H9 (cell line): Measurements from ENCODE around the gene GRK1. TPM values are rescaled to one million over a fixed set of nuclear protein-coding genes. Genes with fewer than 3 reads are reported as not detected.

Experiments
- DNase-seq: peaks from one replicate; pipeline ENCODE4 v3.0.0-alpha.2; 2017
- H2AFZ ChIP-seq: one replicate; pipeline ENCODE4 v1.6.1; 2013; ENCODE audit warnings: mild to moderate bottlenecking, low read length, control low read depth, moderate library complexity
- H2AK5ac ChIP-seq: 2 replicates; pipeline ENCODE4 v1.6.1; 2013; ENCODE audit warnings: low read length, control low read depth, mixed read lengths; ENCODE audit not compliant: insufficient read length
- H2BK120ac ChIP-seq: one replicate; pipeline ENCODE4 v1.6.1; 2013; ENCODE audit warnings: low read depth, mild to moderate bottlenecking, low read length, control low read depth, inconsistent platforms; ENCODE audit not compliant: poor library complexity, severe bottlenecking
- H2BK12ac ChIP-seq: 2 replicates; pipeline ENCODE4 v1.6.1; 2013; ENCODE audit warnings: low read length, control low read depth, mixed read lengths, low read depth; ENCODE audit not compliant: insufficient read length
- H2BK15ac ChIP-seq: 2 replicates; pipeline ENCODE4 v1.6.1; 2013; ENCODE audit warnings: low read depth, low read length, control low read depth
- H2BK20ac ChIP-seq: one replicate; pipeline ENCODE4 v1.6.1; 2013; ENCODE audit warnings: low read depth, mild to moderate bottlenecking, low read length, control low read depth, inconsistent platforms; ENCODE audit not compliant: poor library complexity, severe bottlenecking
- H2BK5ac ChIP-seq: 2 replicates; pipeline ENCODE4 v1.6.1; 2013; ENCODE audit warnings: low read length, control low read depth, mixed read lengths; ENCODE audit not compliant: insufficient read length
- H3K14ac ChIP-seq: 2 replicates; pipeline ENCODE4 v1.6.1; 2013; ENCODE audit warnings: low read length, control low read depth; ENCODE audit not compliant: insufficient read depth
- H3K18ac ChIP-seq: 2 replicates; pipeline ENCODE4 v1.6.1; 2013; ENCODE audit warnings: low read depth, mild to moderate bottlenecking, mixed read lengths, low read length, control low read depth; ENCODE audit not compliant: insufficient read length
- H3K23ac ChIP-seq: 2 replicates; pipeline ENCODE4 v1.6.1; 2013; ENCODE audit warnings: low read length, control low read depth, mixed read lengths, low read depth; ENCODE audit not compliant: insufficient read length
- H3K23me2 ChIP-seq: 2 replicates; pipeline ENCODE4 v1.6.1; 2013; ENCODE audit warnings: low read depth, mild to moderate bottlenecking, mixed read lengths, low read length, control low read depth; ENCODE audit not compliant: insufficient read length, poor library complexity, severe bottlenecking
- H3K27ac ChIP-seq: 2 replicates; pipeline ENCODE4 v1.5.1; 2013; ENCODE audit warnings: low read length, control low read depth, mixed read lengths, low read depth; ENCODE audit not compliant: insufficient read length
- H3K27me3 ChIP-seq: 2 replicates; pipeline ENCODE4 v1.6.1; 2013; ENCODE audit warnings: low read length, control low read depth, inconsistent platforms; ENCODE audit not compliant: insufficient read depth
- H3K4ac ChIP-seq: 2 replicates; pipeline ENCODE4 v1.6.1; 2013; ENCODE audit warnings: low read depth, mild to moderate bottlenecking, control low read depth, inconsistent platforms, low read length, moderate library complexity
- H3K4me1 ChIP-seq: 2 replicates; pipeline ENCODE4 v1.6.1; 2013; ENCODE audit warnings: low read length, control low read depth, inconsistent platforms; ENCODE audit not compliant: insufficient read depth
- H3K4me2 ChIP-seq: 2 replicates; pipeline ENCODE4 v1.6.1; 2013; ENCODE audit warnings: low read length, control low read depth, mixed read lengths; ENCODE audit not compliant: insufficient read length, insufficient read depth
- H3K56ac ChIP-seq: 2 replicates; pipeline ENCODE4 v1.6.1; 2013; ENCODE audit warnings: low read depth, mild to moderate bottlenecking, mixed read lengths, low read length, control low read depth; ENCODE audit not compliant: insufficient read length
- H3K79me1 ChIP-seq: 2 replicates; pipeline ENCODE4 v1.6.1; 2013; ENCODE audit warnings: low read depth, mild to moderate bottlenecking, moderate library complexity, low read length, control low read depth, inconsistent platforms; ENCODE audit not compliant: insufficient read depth, poor library complexity, severe bottlenecking
- H3K79me2 ChIP-seq: 2 replicates; pipeline ENCODE4 v1.6.1; 2013; ENCODE audit warnings: low read length, control low read depth, inconsistent platforms; ENCODE audit not compliant: insufficient read depth
- H3K9ac ChIP-seq: 2 replicates; pipeline ENCODE4 v1.6.1; 2013; ENCODE audit warnings: low read length, control low read depth, mixed read lengths; ENCODE audit not compliant: insufficient read length; ENCODE audit errors: extremely low read depth
- H3K9me3 ChIP-seq: one replicate; pipeline ENCODE4 v1.6.1; 2013; ENCODE audit warnings: low read depth, low read length, inconsistent platforms; ENCODE audit not compliant: control insufficient read depth
- H3T11ph ChIP-seq: one replicate; pipeline ENCODE4 v1.6.1; 2013; ENCODE audit warnings: mild to moderate bottlenecking, low read length, control low read depth, inconsistent platforms
- H4K20me1 ChIP-seq: one replicate; pipeline ENCODE4 v1.6.1; 2013; ENCODE audit not compliant: control insufficient read depth, insufficient read length, insufficient read depth
- H4K5ac ChIP-seq: 2 replicates; pipeline ENCODE4 v1.6.1; 2013; ENCODE audit warnings: low read depth, mild to moderate bottlenecking, mixed read lengths, low read length, control low read depth; ENCODE audit not compliant: insufficient read length
- H4K8ac ChIP-seq: replicated peaks from 2 replicates; pipeline ENCODE4 v1.6.1; 2013; ENCODE audit warnings: low read length, control low read depth, mixed read lengths, low read depth; ENCODE audit not compliant: insufficient read length
- H4K91ac ChIP-seq: 2 replicates; pipeline ENCODE4 v1.6.1; 2013; ENCODE audit warnings: low read depth, mild to moderate bottlenecking, moderate library complexity, mixed read lengths, low read length, control low read depth; ENCODE audit not compliant: insufficient read length
- H3K27ac Mint-ChIP-seq, 3 experiments: 2 replicates in 2 of 3; 3 replicates in 1 of 3; pipeline ENCODE4 v1.8.0; 2020 to 2021; ENCODE audit warnings: mixed read lengths in 3 of 3, mild to moderate bottlenecking in 1 of 3, moderate library complexity in 1 of 3
- H3K27me3 Mint-ChIP-seq: 2 replicates; pipeline ENCODE4 v1.8.0; 2021; ENCODE audit warnings: low read depth, mild to moderate bottlenecking, moderate library complexity, mixed read lengths
- H3K36me3 Mint-ChIP-seq, 3 experiments: 2 replicates in 2 of 3; 3 replicates in 1 of 3; pipeline ENCODE4 v1.8.0; 2020 to 2021; ENCODE audit warnings: low read depth in 3 of 3, mixed read lengths in 3 of 3; ENCODE audit not compliant: insufficient read depth in 1 of 3
- H3K4me1 Mint-ChIP-seq, 2 experiments: 2 replicates each; pipeline ENCODE4 v1.8.0; 2020; ENCODE audit warnings: mixed read lengths in 2 of 2
- H3K4me3 Mint-ChIP-seq, 2 experiments: 2 replicates in 1 of 2; 3 replicates in 1 of 2; pipeline ENCODE4 v1.8.0; 2020 to 2021; ENCODE audit warnings: mild to moderate bottlenecking in 2 of 2, mixed read lengths in 2 of 2, moderate library complexity in 1 of 2
- H3K9me3 Mint-ChIP-seq, 2 experiments: 2 replicates in 1 of 2; 3 replicates in 1 of 2; pipeline ENCODE4 v1.8.0; 2020; ENCODE audit warnings: mild to moderate bottlenecking in 2 of 2, mixed read lengths in 2 of 2, moderate library complexity in 1 of 2
- WGBS: extraction: QIAGEN DNeasy Blood & Tissue Kit; methylation state at CpG from one replicate; pipeline ENCODE4 v1.1.7; 2013; ENCODE audit warnings: missing lambda C conversion rate, low lambda C conversion rate, mixed read lengths; ENCODE audit not compliant: insufficient read length; ENCODE audit errors: extremely low coverage; 5-methylcytosine and 5-hydroxymethylcytosine counted together
- total RNA-seq: library from RNA; stranded (reverse); gene quantifications from 2 replicates; pipeline ENCODE4 v1.2.1, GENCODE V29; 2021
- TF ChIP-seq, protein P1 (sequence below): fragments of 200-600 bp; sonication (generic); conservative IDR thresholded peaks from 3 replicates; pipeline ENCODE4 v1.8.0; 2021; ENCODE audit warnings: antibody characterized with exemption, mild to moderate bottlenecking

GRK1 gene
- total RNA-seq, 1 experiment from 2014 or later = 0.31 TPM

DNA sequence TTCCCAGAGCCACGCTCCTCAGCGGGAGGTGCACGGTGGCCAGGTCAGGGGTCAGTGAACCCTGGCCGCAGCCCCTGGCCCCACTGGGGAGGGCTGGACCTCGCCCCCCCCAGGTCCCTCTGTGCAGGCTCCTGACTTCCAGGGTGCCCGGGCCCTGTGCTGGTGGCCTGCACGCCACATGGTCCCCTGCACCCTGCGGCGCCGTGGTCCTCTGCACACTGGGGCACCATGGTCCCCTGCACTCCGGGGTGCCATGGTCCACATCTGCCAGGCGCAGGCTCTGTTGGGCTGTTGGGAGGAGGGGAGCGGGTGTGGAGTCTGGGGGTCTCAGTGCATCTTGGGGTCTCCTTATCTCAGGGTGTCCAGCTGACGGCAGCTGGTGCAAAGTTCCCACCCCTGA lies 68.7 kb downstream of the GRK1 start:
- no peaks in the 10 kb centered on the region for H3K79me2 ChIP-seq
- H3K9me3 Mint-ChIP-seq = peaks cover 5 to 10% of the 10 kb centered on the region in 2 experiments; a peak in 3 of 5 replicates
- peaks cover 0 to 3% (median 0%) of the 10 kb centered on the region in 3 experiments; a peak in 1 of 7 replicates for H3K36me3 Mint-ChIP-seq

More for the DNA sequence above, 68.7 kb downstream of the GRK1 start:
- H3K56ac ChIP-seq = no peak overlapping the region
- no peak overlapping the region for H2AK5ac ChIP-seq
- no peak overlapping the region for H3K18ac ChIP-seq
- no peak overlapping the region for H2BK15ac ChIP-seq
- H2AFZ ChIP-seq = no peak overlapping the region
- H4K5ac ChIP-seq = no peak overlapping the region
- no peaks in the 10 kb centered on the region for H3K27me3 ChIP-seq
- H3K9me3 ChIP-seq = no peaks in the 10 kb centered on the region
- no peak overlapping the region for H3K27ac ChIP-seq
- H3K27ac Mint-ChIP-seq = no peak overlapping the region
- H4K20me1 ChIP-seq = no peaks in the 10 kb centered on the region
- no peak overlapping the region for H3K4me3 Mint-ChIP-seq
- no peaks in the 10 kb centered on the region for H3K79me1 ChIP-seq
- no peak overlapping the region for H2BK12ac ChIP-seq
- no peaks in the 10 kb centered on the region for H3K4me1 ChIP-seq
- H3K9ac ChIP-seq = no peak overlapping the region
- TF ChIP-seq, protein P1, sequence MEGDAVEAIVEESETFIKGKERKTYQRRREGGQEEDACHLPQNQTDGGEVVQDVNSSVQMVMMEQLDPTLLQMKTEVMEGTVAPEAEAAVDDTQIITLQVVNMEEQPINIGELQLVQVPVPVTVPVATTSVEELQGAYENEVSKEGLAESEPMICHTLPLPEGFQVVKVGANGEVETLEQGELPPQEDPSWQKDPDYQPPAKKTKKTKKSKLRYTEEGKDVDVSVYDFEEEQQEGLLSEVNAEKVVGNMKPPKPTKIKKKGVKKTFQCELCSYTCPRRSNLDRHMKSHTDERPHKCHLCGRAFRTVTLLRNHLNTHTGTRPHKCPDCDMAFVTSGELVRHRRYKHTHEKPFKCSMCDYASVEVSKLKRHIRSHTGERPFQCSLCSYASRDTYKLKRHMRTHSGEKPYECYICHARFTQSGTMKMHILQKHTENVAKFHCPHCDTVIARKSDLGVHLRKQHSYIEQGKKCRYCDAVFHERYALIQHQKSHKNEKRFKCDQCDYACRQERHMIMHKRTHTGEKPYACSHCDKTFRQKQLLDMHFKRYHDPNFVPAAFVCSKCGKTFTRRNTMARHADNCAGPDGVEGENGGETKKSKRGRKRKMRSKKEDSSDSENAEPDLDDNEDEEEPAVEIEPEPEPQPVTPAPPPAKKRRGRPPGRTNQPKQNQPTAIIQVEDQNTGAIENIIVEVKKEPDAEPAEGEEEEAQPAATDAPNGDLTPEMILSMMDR = no peak
- H3K4me2 ChIP-seq = no peak overlapping the region
- H3K23me2 ChIP-seq = no peaks in the 10 kb centered on the region
- H4K8ac ChIP-seq = no peak overlapping the region
- H3K23ac ChIP-seq = no peak overlapping the region
- no peak overlapping the region for H3T11ph ChIP-seq
- H2BK5ac ChIP-seq = no peak overlapping the region
- WGBS = no CpG with 5 or more reads among the region's 14 CpGs
- no peak overlapping the region for H4K91ac ChIP-seq
- H2BK20ac ChIP-seq = no peak overlapping the region
- no peak overlapping the region for H3K4ac ChIP-seq
- DNase-seq = no peak
- no peak overlapping the region for H3K14ac ChIP-seq
- no peak overlapping the region for H2BK120ac ChIP-seq
- peaks cover 0 to 6% of the 10 kb centered on the region in 2 experiments; a peak in 3 of 4 replicates for H3K4me1 Mint-ChIP-seq
- H3K27me3 Mint-ChIP-seq = peaks cover 4% of the 10 kb centered on the region
